Measurements from ENCODE around the gene IGSF23.

IGSF23 gene

DNA sequence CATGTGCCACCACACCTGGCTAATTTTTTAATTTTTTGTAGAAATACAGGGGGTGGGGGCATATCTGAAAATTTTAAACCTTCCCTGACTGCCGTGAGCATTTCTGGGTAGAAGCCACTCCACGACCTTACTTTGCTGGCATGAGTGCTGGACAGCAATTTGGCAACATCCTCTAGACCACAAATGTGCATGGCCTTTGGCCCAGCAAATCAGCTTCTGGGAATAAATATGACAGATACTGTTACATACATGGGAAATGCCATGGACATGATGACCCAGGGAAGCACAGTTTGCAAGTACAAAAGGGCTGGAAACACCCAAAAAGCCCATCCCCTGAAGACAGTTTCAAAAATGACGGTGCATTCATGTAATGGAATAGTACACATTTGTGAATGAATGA is 27.2 kb downstream of the IGSF23 start:
- DNase-seq (ENCODE audit: low read depth, low spot score): peak; percentile 58

DNA sequence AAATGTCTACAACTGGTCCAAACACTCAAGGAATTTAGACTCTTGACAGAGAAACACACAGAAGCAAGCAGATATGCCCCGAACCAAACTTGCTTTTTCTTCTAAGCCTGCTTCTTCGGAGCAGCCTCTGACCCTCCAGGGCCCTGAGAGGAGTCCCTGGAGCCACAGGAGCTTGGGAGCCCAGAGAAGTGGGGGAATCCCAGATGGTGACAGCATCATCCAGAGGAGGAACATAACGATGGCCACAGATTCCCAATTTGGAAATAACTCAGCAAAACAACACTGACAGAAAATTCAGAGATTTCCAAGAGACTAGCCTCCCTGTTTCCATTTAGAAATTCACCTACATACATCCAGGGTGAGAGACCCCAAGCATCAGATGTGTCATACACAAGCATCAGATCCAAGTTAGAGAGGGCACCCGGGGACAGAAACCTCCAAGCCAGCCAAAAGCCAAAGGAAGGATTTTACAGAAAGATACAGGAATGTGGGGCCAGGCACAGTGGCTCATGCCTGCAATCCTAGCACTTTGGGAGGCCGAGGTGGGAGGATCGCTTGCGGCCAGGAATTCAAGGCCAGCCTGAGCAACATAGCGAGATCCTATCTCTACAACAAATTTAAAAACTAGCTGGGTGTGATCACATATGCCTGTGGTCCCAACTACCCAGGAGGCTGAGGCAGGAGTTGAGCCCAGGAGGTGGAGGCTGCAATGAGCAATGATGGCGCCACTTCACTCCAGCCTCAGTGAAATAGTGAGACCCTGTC is 28.3 kb downstream of the IGSF23 start:
- DNase-seq (ENCODE audit: low read depth, low spot score): no peak

DNA sequence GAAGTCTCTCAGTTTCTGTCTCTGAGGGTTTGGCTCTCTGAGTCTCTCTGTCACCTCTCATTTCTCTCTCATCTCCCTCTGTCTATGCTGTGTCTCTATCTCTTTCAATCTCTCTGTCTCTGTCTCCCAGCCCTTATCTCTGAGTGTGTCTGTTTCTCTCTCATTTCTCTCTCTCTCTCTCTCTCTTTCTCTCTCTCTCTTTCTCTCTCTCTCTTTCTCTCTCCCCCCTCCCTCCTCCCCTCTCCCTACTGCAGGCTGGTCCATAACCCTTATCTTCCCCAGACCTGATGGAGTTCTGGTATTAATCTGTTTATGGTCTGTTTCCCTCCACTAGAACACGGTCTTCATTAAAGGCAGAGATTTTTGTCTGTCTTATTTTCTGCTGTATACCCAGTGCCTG is 29.0 kb downstream of the IGSF23 start:
- DNase-seq (ENCODE audit: low read depth, low spot score): no peak

DNA sequence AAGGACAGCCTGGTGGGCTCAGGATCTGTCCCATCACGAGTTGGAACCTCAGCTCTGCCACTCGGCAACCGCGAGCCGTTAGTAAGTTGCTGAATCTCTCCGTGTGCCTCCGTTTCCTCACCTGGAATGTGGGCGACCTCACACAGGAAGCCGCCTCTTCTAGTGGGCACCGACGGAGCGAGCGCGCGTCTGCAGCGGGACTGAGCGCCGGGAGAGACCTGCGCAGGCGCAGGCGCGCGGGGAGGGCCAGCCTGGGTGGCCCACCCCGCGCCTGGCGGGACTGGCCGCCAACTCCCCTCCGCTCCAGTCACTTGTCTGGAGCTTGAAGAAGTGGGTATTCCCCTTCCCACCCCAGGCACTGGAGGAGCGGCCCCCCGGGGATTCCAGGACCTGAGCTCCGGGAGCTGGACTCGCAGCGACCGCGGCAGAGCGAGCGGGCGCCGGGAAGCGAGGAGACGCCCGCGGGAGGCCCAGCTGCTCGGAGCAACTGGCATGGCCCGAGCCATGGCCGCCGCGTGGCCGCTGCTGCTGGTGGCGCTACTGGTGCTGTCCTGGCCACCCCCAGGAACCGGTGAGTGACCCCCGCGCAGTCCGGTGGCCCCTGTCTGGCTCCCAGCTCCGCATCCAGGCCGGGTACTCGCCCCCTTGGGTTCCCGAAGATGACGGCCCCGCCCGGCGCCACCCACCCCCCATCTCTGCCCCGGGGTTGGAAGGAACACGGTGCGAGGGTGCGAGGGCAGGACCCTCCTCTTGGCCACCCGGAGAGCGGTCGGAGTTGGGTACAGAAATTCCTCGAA is 30.4 kb downstream of the IGSF23 start, which contains the start of gene PVR:
Gene PVR, plus strand, starts transcription at position 306 of the 797 bp plus-strand sequence. Its CDS starts 187 bp downstream, at position 493.
- DNase-seq (ENCODE audit: low read depth, low spot score): peak; percentile 91

DNA sequence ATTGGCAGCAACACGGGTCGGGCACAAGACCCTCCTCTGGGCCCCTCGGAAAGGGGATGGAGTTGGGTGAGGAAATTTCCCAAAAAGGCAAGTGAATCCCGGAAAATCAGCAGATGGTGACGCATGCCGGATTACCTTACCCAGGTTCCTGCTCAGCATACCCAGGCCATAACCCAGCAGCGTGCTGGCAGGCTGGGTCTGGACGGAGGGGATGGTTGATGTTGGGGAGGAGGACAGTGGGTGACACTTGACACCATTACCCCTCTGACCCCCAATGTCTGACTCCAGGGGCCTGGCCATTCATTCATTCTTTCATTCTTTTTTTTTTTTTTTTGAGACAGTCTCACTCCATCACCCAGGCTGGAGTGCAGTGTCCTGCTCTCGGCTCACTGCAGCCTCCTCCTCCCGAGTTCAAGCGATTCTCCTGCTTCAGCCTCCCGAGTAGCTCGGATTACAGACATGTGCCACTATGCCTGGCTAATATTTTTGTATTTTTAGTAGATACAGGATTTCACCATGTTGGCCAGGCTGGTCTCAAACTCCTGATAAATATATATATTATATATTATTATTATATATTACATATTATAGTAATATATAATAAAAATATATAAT is 31.1 kb downstream of the IGSF23 start:
- DNase-seq (ENCODE audit: low read depth, low spot score): peak; percentile 68

DNA sequence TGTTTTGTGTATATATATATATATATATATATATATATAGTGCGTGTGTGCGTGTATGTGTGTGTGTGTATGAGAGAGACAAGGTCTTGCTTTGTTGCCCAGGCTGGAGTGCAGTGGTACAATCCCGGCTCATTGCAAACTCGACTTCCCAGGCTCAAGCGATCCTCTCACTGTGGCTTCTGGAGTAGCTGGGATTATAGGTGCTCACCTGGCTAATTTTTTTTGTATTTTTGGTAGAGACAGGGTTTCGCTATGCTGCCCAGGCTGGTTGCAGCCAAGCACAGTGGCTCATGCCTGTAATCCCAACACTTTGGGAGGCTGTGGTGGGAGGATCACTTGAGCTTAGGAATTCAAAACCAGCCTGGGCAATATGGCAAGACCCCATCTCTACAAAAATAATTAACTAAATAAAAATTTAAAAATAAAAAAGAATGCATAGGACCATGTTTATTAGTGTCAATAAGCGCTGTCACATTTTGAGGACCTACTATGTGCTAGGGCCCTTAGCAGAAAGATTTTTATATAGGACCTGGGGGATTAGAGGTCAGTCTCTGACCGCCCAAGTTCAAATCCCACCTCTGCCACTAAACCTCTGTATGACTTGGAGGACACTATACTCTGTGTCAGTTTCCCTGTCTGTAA is 32.2 kb downstream of the IGSF23 start:
- no peak for DNase-seq (ENCODE audit: low read depth, low spot score)

DNA sequence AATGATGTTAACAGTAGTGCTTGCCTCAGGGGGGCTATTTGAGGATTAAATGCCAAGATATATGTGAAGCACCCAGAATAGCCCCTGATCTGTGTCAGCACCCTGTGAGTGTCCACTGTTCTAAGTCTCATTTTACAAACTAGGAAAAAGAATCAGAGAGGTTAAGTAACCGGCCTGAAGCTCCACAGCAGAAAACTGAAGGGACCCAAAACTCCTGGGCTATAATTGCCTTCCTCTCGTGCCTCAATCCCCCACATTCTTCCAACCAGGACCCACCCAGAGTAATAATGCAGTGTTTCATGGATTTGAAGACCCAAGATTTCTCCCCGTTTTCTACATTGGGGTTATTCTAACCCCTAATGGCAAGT is 32.7 kb downstream of the IGSF23 start:
- no peak for DNase-seq (ENCODE audit: low read depth, low spot score)

DNA sequence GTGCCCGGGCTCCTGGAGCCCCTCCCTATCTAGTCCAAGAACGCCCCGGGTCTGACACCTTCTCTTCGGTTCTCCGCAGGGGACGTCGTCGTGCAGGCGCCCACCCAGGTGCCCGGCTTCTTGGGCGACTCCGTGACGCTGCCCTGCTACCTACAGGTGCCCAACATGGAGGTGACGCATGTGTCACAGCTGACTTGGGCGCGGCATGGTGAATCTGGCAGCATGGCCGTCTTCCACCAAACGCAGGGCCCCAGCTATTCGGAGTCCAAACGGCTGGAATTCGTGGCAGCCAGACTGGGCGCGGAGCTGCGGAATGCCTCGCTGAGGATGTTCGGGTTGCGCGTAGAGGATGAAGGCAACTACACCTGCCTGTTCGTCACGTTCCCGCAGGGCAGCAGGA is 33.8 kb downstream of the IGSF23 start:
- no peak for DNase-seq (ENCODE audit: low read depth, low spot score)

DNA sequence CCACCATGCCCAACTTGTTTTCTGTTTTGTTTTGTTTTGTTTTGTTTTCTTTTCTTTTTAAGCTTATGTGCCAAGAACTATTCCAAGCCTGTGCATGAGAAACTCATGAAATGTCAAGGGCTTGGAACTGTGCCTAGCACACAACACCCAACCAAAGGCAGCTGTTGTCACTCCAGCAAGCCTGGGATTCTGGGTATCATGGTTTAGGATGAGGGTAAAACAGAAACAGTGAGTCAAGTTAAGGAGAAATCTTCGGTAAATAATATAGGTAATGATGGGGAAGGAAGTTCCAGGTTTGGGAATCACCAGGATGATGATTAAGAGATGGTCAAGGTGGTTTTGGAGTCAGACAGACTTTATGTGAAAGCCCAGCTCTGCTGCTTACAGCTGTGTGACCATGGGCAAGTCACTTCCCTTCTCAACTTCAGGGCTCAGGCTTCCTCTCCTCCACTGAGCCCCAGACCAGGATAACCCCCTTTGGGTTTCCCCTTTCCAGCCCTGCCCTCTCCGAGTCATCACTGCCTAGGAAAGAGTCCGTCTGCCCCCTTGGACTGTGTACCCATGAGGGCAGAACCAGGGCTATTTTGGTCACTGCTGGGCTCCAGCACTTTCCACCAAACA is 35.4 kb downstream of the IGSF23 start:
- DNase-seq (ENCODE audit: low read depth, low spot score): peak; percentile 90

DNA sequence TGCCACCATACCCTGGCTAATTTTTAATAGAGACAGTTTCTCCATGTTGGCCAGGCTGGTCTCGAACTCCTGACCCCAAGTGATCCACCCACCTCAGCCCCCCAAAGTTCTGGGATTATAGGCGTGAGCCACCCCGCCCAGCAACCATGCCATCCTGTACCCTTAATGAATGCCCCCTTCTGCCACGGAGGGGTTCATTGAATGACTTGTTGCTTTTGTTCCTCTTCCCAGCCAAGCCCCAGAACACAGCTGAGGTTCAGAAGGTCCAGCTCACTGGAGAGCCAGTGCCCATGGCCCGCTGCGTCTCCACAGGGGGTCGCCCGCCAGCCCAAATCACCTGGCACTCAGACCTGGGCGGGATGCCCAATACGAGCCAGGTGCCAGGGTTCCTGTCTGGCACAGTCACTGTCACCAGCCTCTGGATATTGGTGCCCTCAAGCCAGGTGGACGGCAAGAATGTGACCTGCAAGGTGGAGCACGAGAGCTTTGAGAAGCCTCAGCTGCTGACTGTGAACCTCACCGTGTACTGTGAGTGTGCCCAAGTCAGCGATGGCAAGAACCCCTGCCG is 36.3 kb downstream of the IGSF23 start:
- no peak for DNase-seq (ENCODE audit: low read depth, low spot score)

DNA sequence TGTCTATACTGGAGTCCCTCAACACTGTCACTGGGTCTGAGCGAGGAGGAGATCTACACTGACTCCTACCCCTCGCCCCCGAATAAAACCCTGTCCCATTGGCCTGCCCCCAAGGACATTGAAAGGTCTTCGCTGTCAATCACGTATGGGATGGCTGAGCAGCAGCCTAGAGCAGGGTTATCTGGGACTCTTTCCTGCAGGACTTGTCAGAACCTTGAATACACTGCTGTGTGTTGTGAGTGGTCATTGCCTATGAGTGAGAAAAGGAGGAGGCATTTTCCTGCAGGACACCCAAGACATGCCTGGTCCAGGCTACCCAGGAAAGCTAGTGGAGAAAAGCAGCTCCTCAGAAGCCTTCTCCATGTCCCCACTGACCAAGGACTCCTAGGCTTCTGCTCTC is 40.0 kb downstream of the IGSF23 start:
- no peak for DNase-seq (ENCODE audit: low read depth, low spot score)

DNA sequence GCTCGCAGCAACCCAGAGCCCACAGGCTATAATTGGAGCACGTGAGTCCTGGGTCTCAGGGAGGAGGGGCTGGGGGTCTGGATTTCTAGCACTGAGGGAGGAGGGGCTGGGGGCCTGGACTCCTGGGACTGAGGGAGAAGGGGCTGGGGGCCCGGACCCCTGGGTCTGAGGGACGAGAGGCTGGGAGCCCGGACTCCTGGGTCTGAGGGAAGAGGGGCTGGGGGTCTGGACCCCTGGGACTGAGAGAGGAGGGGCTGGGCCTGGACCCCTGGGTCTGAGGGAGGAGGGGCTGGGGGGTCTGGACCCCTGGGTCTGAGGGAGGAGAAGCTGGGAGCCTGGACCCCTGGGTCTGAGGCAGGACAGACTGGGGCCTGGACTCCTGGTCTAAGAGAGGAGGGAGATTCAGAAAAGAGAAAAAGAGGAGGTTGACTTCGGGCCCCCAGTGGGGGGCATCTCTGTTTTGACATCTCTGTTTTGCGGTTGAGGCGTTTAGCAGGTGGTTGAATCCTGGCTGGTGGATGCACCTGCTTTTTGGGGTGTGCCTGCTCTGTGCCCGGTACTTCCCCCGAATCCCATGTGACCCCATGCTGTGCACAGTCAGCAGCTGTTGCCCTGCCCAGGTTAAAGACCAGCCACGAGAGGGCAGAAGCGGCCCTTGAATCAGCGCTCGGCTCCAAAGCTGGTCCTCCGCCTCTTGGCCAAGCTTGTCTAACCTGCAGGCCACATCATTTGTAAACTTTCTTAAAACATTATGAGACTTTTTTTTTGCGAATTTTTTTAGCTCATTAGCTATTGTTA is 40.8 kb downstream of the IGSF23 start:
- DNase-seq (ENCODE audit: low read depth, low spot score): peak; percentile 60

DNA sequence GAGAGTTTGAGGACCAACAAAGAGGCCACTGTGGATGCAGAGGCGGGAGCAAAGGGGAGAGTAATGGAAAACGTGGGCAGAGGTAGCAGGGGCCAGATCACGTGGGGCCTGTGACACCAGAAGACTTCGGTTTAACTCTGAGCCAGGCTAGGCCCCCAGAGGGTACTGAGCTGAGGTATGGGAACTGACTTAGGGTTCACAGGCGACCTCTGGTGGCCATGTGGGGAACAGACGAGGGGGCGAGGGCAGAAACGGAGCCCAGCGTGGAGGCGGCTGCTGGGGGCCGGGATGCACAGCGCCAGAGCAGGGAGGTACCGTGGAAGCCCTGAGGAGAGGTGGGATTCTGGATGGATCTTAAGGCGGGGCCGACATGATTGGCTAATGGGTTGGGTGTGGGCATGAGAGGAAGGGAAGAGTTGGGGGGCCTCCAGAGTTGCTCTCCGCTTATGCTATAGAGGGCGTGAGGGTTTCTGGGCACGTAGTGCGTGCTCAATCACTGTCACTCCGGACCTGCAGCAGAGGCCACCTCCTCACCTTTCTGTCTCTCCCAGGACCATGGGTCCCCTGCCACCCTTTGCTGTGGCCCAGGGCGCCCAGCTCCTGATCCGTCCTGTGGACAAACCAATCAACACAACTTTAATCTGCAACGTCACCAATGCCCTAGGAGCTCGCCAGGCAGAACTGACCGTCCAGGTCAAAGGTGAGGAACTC is 44.0 kb downstream of the IGSF23 start:
- DNase-seq (ENCODE audit: low read depth, low spot score): peak; percentile 78

DNA sequence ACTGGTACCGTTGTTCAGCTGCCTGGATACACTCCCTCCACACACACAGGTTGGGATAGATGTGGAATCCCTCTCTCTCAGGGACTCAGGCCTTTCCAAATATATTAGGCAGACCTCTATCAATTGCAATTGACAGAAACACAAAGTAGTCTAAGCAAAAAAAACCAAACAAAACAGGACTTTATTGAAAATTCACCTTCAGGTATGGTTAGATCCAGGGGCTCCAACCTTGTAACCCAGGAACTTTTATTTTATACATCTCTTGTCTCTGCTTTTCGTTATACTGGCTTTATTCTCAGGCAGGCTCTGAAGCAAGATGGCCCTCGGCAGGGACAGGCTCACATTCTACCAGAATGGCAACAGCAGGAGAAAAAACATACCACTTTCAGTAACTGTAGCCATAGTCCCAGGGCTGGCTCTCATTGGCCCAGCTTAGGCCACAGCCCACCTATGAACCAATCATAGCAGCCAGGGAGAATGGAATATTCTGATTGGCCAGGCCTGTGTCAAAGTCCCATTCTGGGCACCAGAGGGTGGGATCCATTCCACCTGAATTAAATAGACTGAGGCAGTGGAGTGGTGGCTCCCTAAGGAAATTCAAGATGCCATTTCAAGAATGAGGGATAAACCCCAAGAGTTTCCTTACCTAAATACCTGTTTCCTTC is 44.8 kb downstream of the IGSF23 start:
- no peak for DNase-seq (ENCODE audit: low read depth, low spot score)

DNA sequence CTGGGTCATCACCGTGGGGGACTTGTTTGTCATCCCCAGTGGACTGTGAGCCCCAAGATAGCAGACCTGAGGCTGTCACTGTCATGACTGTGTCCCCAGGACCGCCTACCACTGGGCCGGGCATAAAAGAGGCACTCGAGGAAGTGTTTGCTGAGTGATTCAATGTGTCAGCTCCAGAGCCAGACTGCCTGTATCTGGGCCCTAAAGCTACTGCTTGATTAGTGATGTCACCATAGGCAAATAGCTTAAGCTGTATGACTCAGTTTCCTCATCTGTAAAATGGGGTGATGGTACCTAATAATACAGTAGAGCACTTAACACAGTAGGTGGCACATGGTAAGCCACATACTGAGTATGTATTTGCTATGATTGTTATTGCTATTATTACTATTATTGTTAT is 46.7 kb downstream of the IGSF23 start:
- no peak for DNase-seq (ENCODE audit: low read depth, low spot score)

DNA sequence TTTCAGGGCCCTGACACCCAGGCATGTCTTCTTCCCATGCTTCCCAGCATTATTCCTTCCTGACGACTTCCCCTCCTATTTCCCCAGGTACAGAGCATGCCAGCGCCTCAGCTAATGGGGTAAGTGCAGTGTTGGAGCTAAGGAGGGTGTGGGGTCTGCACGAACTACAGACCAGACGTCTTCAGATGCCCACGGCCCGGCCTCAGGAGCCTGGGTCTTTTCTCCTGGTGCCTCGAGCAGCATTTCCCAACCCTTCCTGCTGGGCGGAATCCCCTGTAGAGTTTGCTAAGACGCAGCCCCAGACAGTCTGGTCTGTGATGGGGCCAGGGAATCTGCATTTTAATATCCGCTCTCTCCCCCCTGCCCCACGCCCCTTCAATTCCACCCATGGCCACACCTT is 47.8 kb downstream of the IGSF23 start:
- no peak for DNase-seq (ENCODE audit: low read depth, low spot score)

DNA sequence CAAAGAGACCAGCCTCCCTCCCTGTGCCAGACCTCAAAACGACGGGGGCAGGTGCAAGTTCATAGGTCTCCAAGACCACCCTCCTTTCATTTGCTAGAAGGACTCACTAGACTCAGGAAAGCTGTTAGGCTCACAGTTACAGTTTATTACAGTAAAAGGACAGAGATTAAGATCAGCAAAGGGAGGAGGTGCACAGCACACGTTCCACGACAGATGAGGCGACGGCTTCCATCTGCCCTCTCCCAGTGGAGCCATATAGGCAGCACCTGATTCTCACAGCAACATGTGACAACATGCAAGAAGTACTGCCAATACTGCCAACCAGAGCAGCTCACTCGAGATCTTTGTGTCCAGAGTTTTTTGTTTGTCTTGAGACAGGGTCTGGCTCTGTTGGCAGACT is 48.5 kb downstream of the IGSF23 start:
- no peak for DNase-seq (ENCODE audit: low read depth, low spot score)

DNA sequence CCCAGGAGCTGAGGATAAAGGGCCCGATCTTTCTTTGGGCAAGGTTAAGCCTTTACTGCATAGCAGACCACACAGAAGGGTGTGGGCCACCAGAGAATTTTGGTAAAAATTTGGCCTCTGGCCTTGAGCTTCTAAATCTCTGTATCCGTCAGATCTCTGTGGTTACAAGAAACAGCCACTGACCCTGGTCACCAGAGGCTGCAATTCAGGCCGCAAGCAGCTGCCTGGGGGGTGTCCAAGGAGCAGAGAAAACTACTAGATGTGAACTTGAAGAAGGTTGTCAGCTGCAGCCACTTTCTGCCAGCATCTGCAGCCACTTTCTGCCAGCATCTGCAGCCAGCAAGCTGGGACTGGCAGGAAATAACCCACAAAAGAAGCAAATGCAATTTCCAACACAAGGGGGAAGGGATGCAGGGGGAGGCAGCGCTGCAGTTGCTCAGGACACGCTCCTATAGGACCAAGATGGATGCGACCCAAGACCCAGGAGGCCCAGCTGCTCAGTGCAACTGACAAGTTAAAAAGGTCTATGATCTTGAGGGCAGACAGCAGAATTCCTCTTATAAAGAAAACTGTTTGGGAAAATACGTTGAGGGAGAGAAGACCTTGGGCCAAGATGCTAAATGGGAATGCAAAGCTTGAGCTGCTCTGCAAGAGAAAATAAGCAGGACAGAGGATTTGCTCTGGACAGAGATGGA is 49.5 kb downstream of the IGSF23 start:
- no peak for DNase-seq (ENCODE audit: low read depth, low spot score)

DNA sequence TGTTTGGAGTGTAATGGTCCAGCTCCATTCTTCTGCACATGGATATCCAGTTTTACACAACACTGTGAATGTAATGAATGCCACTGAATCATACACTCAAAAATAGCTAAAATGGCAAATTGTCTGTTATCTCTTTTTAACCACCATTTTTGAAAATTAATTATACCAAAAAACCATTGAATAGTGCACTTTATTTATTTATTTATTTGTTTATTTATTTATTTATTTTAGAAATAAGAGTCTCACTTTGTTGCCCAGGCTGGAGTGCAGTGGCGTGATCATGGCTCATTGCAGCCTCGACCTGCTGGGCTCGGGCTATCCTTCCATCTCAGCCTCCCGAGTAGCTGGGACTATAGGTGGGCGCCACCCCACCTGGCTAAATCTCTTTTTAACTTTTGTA is 50.6 kb downstream of the IGSF23 start:
- no peak for DNase-seq (ENCODE audit: low read depth, low spot score)
